Epithelial cell of proximal tubule (primary cell): ENCODE data around the gene EIF3J. TPM values are rescaled to one million over a fixed set of nuclear protein-coding genes. Genes with fewer than 3 reads are reported as not detected.
"Not testable (repeated sequence)": the region's sequence is repeated elsewhere in the genome, so short reads cannot be mapped to it uniquely, and the experiment has no call there.

Experiments used
- DNase-seq: peaks from one replicate; pipeline ENCODE4 v3.0.0-alpha.2; 2011; ENCODE audit warnings: low read depth
- H3K4me3 ChIP-seq: 2 replicates; pipeline ENCODE4 v1.5.1; 2011; ENCODE audit warnings: low read depth, mild to moderate bottlenecking, low read length
- CTCF ChIP-seq: conservative IDR thresholded peaks from 2 replicates; pipeline ENCODE4 v1.5.1; 2012; ENCODE audit warnings: low read depth, mild to moderate bottlenecking, low read length
- total RNA-seq: library from RNA; depleted of rRNA; stranded (reverse); fragments of >200 nt; gene quantifications from 2 replicates; pipeline ENCODE4 v1.2.3, GENCODE V29; 2015

Gene EIF3J
- total RNA-seq, 1 donor from 2014 or later, result 52.3 TPM

- DNase-seq, result no peak
- H3K4me3 ChIP-seq, result peak overlapping the region; percentile 82
- no peak for TF ChIP-seq CTCF
Observed at GRCh38 chr15:44537735-44538240, 841 bp downstream of the EIF3J start.

- TF ChIP-seq CTCF, result no peak
- peak; percentile 63 for DNase-seq
- H3K4me3 ChIP-seq, result no peak overlapping the region
Observed at GRCh38 chr15:44541282-44541958, 4.5 kb downstream of the EIF3J start.

- no peak for DNase-seq
- TF ChIP-seq CTCF, result no peak
- H3K4me3 ChIP-seq, result no peak overlapping the region
Observed at GRCh38 chr15:44542596-44542995, 5.6 kb downstream of the EIF3J start.

GRCh38 chr15:44544745-44545144 is 7.8 kb downstream of the EIF3J start:
- H3K4me3 ChIP-seq, DNase-seq: not testable (repeated sequence)

- peak; percentile 56 for TF ChIP-seq CTCF
- H3K4me3 ChIP-seq, result no peak overlapping the region
- DNase-seq, result no peak
Observed at GRCh38 chr15:44545913-44546802, 9.2 kb downstream of the EIF3J start.

GRCh38 chr15:44549152-44549551 is 12.2 kb downstream of the EIF3J start:
- not testable (repeated sequence) for DNase-seq, H3K4me3 ChIP-seq

GRCh38 chr15:44550256-44550655 is 13.3 kb downstream of the EIF3J start:
- no peak for DNase-seq
- no peak overlapping the region for H3K4me3 ChIP-seq
- peak; percentile 39 for TF ChIP-seq CTCF
